Esophagus muscularis mucosa (tissue), 3 donors: ENCODE measurements around the gene NBAS.

Experiments used
- CTCF ChIP-seq, 3 experiments: fragments of 200-600 bp in 2 of 3; fragments of 450-650 bp in 1 of 3; sonication (generic) in 2 of 3; IDR thresholded peaks; one replicate each; pipeline ENCODE4 v1.5.1; 2017 to 2019; ENCODE audit warnings: antibody characterized with exemption in 3 of 3, mild to moderate bottlenecking in 2 of 3, moderate library complexity in 1 of 3
- POLR2A ChIP-seq: fragments of 450-650 bp; IDR thresholded peaks from one replicate; pipeline ENCODE4 v1.6.1; 2017; ENCODE audit warnings: antibody characterized with exemption, moderate library complexity, mild to moderate bottlenecking, low read depth
- POLR2AphosphoS5 ChIP-seq, 2 donors: sonication (generic); formaldehyde crosslinking; IDR thresholded peaks; one replicate each; pipeline ENCODE4 v1.6.1; 2017; ENCODE audit warnings: antibody characterized with exemption in 2 of 2

GRCh38 chr2:15427987-15428386, 133.1 kb downstream of the NBAS start:
- TF ChIP-seq CTCF (IDR thresholded peaks at IDR 0.05) (no peak), POLR2AphosphoS5 (IDR thresholded peaks at IDR 0.05) (no peak), POLR2A (no peak)
